Activated CD8-positive, alpha-beta T cell treated with anti-CD3 and anti-CD28 coated beads for 36 hours (primary cell): ENCODE data around the gene KIZ. TPM values are rescaled to one million over a fixed set of nuclear protein-coding genes. Genes with fewer than 3 reads are reported as not detected.

Source experiments
- ATAC-seq: fragments of 200-7000 bp; cut with Tn5 transposase; one replicate; pipeline ENCODE4 v1.10.0; 2021; ENCODE audit warnings: mild to moderate bottlenecking, moderate library complexity
- CTCF ChIA-PET: fragments of 350-600 bp; sonication (Branson Sonifier 250); formaldehyde crosslinking; loops from one replicate; lab custom pipeline; 2021; ENCODE audit warnings: antibody characterized with exemption; lab: Charles Lee
- POLR2A ChIA-PET: fragments of 350-600 bp; sonication (Branson Sonifier 250); formaldehyde crosslinking; loops from one replicate; lab custom pipeline; 2021; ENCODE audit warnings: antibody characterized with exemption; lab: Charles Lee
- DNase-seq: peaks from one replicate; pipeline ENCODE4 v3.0.0-alpha.2; 2020
- H3K27ac Mint-ChIP-seq: one replicate; pipeline ENCODE4 v1.8.0; 2021; ENCODE audit warnings: mild to moderate bottlenecking, mixed read lengths
- H3K27me3 Mint-ChIP-seq: one replicate; pipeline ENCODE4 v1.8.0; 2021; ENCODE audit warnings: mixed read lengths
- H3K36me3 Mint-ChIP-seq: one replicate; pipeline ENCODE4 v1.8.0; 2021; ENCODE audit warnings: low read depth, mixed read lengths
- H3K4me1 Mint-ChIP-seq: one replicate; pipeline ENCODE4 v1.8.0; 2021; ENCODE audit warnings: low read depth, mixed read lengths
- H3K4me3 Mint-ChIP-seq: one replicate; pipeline ENCODE4 v1.8.0; 2021; ENCODE audit warnings: mild to moderate bottlenecking, moderate library complexity, mixed read lengths
- H3K9me3 Mint-ChIP-seq: one replicate; pipeline ENCODE4 v1.8.0; 2021; ENCODE audit warnings: mixed read lengths
- intact Hi-C: fragments of 100-400 bp; cut with micrococcal nuclease; formaldehyde crosslinking; loops from one replicate; pipeline ENCODE4 v1.10.0; 2022
- total RNA-seq, 2 experiments: library from RNA; stranded (reverse); gene quantifications; one replicate each; pipeline ENCODE4 v1.2.3, GENCODE V29; 2021
- TF ChIP-seq, protein P1 (sequence below): fragments of 200-600 bp; IDR thresholded peaks from one replicate; pipeline ENCODE4 v1.8.0; 2022; ENCODE audit warnings: antibody characterized with exemption, mild to moderate bottlenecking

KIZ gene
- total RNA-seq, 2 experiments from 2014 or later, result 13.1 to 13.2 TPM

DNA sequence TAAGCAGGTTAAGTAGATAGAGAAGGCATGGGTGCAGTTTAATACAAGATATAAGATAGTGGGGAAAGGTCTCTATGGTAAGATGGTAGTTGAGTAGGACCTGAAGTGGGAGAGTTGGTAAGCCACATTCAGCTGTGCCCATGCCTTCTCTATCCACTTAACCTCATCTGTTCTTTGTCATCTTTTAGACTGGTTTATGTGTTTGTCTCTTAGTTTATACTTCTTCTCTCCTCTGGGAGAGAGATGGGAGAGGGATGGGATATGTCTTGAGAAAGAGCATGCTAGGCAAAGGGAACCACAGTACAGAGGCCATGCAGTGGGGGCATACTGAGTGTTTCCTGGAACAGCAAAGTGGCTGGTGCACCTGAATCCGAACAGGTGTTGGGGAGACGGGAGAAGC, 46.7 kb downstream of the KIZ start:
- Mint-ChIP-seq H3K36me3 (peaks cover 10% of the 10 kb centered on the region), H3K27me3 (no peaks in the 10 kb centered on the region), H3K27ac (no peak overlapping the region), H3K4me1 (peaks cover 12% of the 10 kb centered on the region), H3K9me3 (peaks cover 11% of the 10 kb centered on the region), H3K4me3 (no peak overlapping the region)
- intact Hi-C loops, result no loop called here
- CTCF ChIA-PET, result no interaction called here
- DNase-seq, result no peak
- POLR2A ChIA-PET, result no interaction called here
- ATAC-seq, result no peak
- TF ChIP-seq, protein P1, sequence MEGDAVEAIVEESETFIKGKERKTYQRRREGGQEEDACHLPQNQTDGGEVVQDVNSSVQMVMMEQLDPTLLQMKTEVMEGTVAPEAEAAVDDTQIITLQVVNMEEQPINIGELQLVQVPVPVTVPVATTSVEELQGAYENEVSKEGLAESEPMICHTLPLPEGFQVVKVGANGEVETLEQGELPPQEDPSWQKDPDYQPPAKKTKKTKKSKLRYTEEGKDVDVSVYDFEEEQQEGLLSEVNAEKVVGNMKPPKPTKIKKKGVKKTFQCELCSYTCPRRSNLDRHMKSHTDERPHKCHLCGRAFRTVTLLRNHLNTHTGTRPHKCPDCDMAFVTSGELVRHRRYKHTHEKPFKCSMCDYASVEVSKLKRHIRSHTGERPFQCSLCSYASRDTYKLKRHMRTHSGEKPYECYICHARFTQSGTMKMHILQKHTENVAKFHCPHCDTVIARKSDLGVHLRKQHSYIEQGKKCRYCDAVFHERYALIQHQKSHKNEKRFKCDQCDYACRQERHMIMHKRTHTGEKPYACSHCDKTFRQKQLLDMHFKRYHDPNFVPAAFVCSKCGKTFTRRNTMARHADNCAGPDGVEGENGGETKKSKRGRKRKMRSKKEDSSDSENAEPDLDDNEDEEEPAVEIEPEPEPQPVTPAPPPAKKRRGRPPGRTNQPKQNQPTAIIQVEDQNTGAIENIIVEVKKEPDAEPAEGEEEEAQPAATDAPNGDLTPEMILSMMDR, result no peak

GRCh38 chr20:21173485-21173884, 47.6 kb downstream of the KIZ start:
- ATAC-seq (no peak), DNase-seq (no peak)
- Mint-ChIP-seq H3K9me3 (peaks cover 10% of the 10 kb centered on the region), H3K27ac (no peak overlapping the region), H3K4me3 (no peak overlapping the region), H3K27me3 (no peaks in the 10 kb centered on the region), H3K36me3 (peaks cover 6% of the 10 kb centered on the region), H3K4me1 (peaks cover 12% of the 10 kb centered on the region)
- intact Hi-C loops, result no loop called here
- TF ChIP-seq, protein P1, result no peak
- CTCF ChIA-PET, result no interaction called here
- POLR2A ChIA-PET, result no interaction called here

- POLR2A ChIA-PET, result no interaction called here
Observed at GRCh38 chr20:21174516-21175239, 48.8 kb downstream of the KIZ start.

DNA sequence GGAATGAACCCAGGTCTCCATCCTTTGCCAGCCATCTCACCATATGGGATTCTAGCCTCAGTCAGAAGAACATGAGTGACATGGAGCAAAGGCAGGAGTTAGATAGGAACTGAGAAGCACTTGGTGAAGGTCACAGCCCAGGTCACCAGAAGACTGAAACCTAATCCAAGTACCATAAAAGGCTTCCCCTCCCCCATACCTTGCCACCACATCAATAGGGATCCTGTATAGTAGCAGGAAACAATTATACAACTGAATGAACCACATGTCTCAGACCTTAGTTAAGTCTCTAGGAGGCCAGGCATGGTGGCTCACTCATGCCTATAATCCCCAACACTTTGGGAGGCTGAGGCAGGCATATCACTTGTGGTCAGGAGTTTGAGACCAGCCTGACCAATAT, 49.6 kb downstream of the KIZ start:
- Mint-ChIP-seq H3K9me3 (peaks cover 10% of the 10 kb centered on the region), H3K36me3 (peaks cover 9% of the 10 kb centered on the region), H3K27ac (no peak overlapping the region), H3K4me1 (peaks cover 12% of the 10 kb centered on the region), H3K27me3 (no peaks in the 10 kb centered on the region), H3K4me3 (no peak overlapping the region)
- peak; percentile 56 for DNase-seq
- intact Hi-C loops, result no loop called here
- CTCF ChIA-PET, result no interaction called here
- TF ChIP-seq, protein P1, result no peak
- peak; percentile 64 for ATAC-seq
- POLR2A ChIA-PET, result no interaction called here

More at GRCh38 chr20:21174516-21175239, 48.8 kb downstream of the KIZ start:
- Mint-ChIP-seq H3K9me3 (peaks cover 10% of the 10 kb centered on the region), H3K4me3 (no peak overlapping the region), H3K27ac (no peak overlapping the region), H3K4me1 (peaks cover 12% of the 10 kb centered on the region), H3K27me3 (no peaks in the 10 kb centered on the region), H3K36me3 (peaks cover 9% of the 10 kb centered on the region)
- CTCF ChIA-PET, result interaction anchor here (0.6 kb wide), 1 partner anchor 608 kb away, joined by 3 read pairs; no protein-coding TSS in a partner anchor
- intact Hi-C loops, result no loop called here
- TF ChIP-seq, protein P1, result no peak
- no peak for ATAC-seq
- no peak for DNase-seq

DNA sequence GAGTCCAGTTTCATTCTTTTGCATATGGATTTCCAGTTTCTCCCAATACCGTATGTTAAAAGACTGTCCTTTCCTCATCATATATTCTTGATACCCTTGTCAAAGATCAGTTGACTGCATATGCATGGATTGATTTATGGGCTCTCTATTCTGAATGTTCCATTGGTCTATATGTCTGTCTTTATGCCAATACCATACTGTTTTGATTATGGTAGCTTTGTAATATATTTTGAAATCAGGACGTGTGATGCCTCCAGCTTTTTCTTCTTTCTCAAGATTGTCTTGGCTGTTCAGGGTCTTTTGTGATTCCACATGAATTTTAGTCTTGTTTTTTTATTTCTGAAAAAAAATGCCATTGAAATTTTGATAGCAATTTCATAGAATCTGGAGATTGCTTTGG, 51.9 kb downstream of the KIZ start:
- Mint-ChIP-seq H3K4me3 (no peak overlapping the region), H3K27me3 (no peaks in the 10 kb centered on the region), H3K9me3 (peaks cover 8% of the 10 kb centered on the region), H3K27ac (no peak overlapping the region), H3K36me3 (peaks cover 5% of the 10 kb centered on the region), H3K4me1 (peaks cover 12% of the 10 kb centered on the region)
- TF ChIP-seq, protein P1, result no peak
- ChIA-PET CTCF (interaction anchor here (1.5 kb wide), 1 partner anchor 58 kb away, joined by 3 read pairs; no protein-coding TSS in a partner anchor), POLR2A (no interaction called here)
- intact Hi-C loops, result no loop called here
- ATAC-seq (no peak), DNase-seq (no peak)
